Left colon (tissue), 2 donors: ENCODE measurements around the gene CRYL1. TPM values are rescaled to one million over a fixed set of nuclear protein-coding genes. Genes with fewer than 3 reads are reported as not detected.
A peak's percentile ranks its signal among the peaks of the same experiment; 100 is the strongest.

Experiments used
- ATAC-seq: fragments of 200-7000 bp; cut with Tn5 transposase; one replicate; pipeline ENCODE4 v1.9.1; 2020; ENCODE audit warnings: mild to moderate bottlenecking, moderate library complexity
- DNase-seq, 2 donors: peaks; one replicate each; pipeline ENCODE4 v3.0.0-alpha.2; 2020
- intact Hi-C, 2 donors: fragments of 100-400 bp; cut with DNase I in 1 of 2; cut with micrococcal nuclease in 1 of 2; formaldehyde crosslinking; loops; one replicate each; pipeline versions ENCODE4 v1.11.2 to v1.14.0; 2022; cut with DNase I, micrococcal nuclease
- total RNA-seq, 2 donors: library from RNA; stranded (reverse); fragmentation: NEBNext Ultra II Directional; extraction: Animal tissue kit (Norgen Biotek cat#: 25700); gene quantifications; one replicate each; pipeline ENCODE4 v1.2.1, GENCODE V29; 2021
- donor health status: DM: no; HTN: no; CAD: no.
- donor health status: DM: yes; HTN: yes; CAD: no.

CRYL1 gene
- total RNA-seq, 2 donors from 2014 or later = 115 to 128 TPM

DNA sequence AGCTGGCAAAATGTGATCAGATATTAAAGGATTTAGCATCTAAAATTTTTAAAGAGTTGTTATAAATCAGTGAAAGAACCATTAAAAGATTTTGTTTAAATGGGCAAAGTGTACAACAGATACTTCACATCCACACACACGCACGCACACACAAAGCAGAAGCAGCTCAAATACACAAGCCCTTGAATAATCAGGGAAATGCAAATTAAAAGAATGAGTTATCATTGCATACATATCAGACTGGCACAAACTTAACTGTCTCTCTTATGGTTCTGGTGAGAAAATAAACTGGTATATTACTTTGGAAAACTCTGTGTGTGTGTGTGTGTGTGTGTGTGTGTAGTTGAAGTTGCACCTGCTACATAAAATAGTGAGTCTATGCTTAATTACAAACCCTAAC, 59.3 kb downstream of the CRYL1 start:
- intact Hi-C loops = no loop called here
- DNase-seq = no peak
- no peak for ATAC-seq

DNA sequence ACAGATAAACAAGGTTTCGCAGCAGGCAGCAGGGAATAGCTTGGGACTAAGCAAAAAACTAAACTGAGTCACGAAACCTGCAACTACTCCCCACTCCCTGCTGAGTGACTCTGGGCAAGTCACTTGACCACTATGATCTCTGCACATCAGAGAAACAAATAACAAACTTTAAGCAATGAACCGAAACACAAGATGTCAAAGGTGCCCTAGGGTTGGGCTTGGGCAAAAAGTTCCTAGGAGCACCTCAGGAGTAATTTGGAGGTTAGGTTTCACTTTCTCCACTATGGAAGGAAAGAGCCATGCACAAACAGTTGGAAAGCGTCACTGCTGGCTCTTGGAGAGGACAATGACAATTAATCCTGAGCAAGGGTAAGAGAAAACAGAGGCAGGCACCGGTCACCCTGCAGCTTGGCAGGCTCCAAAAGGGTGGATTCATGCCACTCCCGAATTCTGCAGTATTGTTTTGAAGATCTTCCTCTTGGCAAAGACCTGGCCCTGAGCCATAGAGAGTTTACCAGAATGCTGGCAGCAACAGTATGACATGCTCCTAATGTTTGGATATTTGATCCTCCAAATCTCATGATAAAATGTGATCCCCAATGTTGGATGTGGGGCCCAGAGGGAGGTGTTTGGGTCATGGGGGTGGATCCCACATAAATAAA, 60.3 kb downstream of the CRYL1 start:
- peak in 1 of 2 donors; percentile 34 for DNase-seq
- ATAC-seq = peak; percentile 86
- intact Hi-C loops = no loop called here

DNA sequence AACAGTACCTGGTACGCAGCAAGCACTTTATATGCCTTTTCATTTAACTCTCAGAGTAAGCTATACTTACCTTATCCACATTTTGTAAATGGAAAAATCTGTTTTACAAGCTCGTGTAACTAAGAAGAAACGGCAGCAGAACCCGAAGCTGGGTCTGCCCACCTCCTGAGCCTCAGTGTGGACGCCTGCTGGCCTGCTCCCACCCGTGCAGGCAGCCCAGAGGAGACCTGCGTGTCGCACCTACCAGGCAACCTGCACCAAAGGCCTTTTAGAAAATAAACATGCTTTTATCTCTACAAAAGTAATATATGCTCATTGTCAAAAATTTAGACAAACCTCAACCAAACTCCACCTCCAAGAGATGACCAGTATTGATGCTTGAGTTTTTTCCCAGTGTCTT, 62.7 kb downstream of the CRYL1 start:
- ATAC-seq = no peak
- intact Hi-C loops = no loop called here

DNA sequence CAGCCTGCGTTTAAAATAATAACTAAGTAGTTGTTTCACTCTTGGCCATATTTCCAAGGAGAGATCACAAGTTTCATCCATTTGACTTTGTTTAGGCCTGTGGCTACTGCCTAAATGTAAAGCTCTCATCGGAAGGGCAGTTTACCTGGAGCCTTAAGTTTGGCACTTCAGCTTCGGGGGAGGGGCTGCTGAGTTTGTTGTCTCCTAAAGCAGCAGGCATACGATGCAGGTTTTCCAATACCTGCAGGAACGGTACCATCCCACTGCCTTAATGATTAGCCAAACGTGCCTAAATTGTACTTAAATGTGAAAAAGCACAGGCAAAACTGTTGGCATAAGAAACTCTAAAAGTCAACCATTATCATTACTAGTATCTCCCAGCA, 63.1 kb downstream of the CRYL1 start:
- DNase-seq (no peak), ATAC-seq (no peak)
- intact Hi-C loops = no loop called here

More for the DNA sequence above, 62.7 kb downstream of the CRYL1 start:
- no peak for DNase-seq

DNA sequence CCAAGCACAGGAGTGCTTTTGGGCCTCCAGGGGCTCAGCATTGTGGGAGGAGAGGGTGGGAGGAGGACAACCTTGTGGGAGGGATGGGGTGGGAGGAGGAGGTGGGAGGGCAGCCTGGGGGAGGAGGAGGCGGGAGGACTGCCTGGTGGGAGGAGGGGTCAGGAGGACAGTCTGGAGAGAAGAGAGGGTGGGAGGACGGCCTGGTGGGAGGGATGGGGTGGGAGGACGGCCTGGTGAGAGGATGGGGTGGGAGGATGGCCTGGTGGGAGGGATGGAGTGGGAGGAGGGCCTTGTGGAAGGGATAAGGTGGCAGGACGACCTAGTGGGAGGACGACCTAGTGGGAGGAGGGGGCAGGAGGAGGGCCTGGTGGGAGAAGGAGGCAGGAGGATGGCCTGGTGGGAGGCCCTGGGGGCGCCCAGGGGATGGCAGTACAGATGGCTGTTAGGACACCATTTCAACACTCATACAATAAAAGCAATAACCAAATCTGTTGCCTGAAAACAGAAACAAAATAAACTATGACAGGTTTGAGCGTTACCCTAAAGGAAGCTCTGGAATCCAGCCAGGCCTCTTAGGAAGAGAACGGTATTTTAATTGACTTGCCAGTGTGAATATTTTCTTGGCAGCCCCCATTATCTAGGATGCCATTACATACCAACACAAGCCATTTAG, 63.7 kb downstream of the CRYL1 start:
- DNase-seq (no peak), ATAC-seq (no peak)
- intact Hi-C loops = no loop called here

DNA sequence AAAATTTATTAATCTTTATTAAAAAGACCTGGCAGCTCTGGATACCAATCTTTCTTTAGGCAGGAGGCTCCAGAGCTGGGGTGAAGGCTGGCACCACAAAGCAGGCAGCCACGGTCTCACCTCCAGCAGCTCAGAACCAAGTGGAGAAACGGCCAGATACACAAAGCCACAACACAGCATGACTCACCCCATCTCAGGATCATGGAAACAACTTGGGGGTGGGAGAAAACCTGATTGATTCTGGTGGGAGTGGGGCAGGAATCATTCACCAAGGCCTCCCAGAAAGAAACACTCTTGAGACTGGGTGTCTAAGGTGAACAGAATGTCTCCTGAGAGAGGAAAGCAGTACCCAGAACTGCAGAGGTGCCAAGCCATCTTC, 64.2 kb downstream of the CRYL1 start:
- ATAC-seq (no peak), DNase-seq (no peak)
- intact Hi-C loops = no loop called here

DNA sequence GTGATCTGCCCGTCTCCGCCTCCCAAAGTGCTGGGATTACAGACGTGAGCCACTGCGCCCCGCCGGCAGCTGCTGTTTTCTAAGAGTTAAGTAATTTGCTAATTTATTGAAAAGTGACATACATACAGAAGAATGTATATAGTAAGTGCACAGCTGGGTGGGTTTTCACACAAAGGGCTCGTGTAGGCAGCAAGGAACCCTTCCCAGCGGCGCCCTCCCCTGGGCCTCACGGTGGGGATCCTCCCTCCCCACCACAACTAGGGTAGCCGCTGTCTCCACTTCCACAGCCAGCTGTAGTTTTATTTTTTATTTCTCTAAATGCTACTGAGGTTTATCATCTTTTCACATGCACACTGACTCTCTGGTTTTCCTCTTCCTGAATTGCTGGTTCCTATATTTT, 64.9 kb downstream of the CRYL1 start:
- no peak for ATAC-seq
- no peak for DNase-seq
- intact Hi-C loops = no loop called here

DNA sequence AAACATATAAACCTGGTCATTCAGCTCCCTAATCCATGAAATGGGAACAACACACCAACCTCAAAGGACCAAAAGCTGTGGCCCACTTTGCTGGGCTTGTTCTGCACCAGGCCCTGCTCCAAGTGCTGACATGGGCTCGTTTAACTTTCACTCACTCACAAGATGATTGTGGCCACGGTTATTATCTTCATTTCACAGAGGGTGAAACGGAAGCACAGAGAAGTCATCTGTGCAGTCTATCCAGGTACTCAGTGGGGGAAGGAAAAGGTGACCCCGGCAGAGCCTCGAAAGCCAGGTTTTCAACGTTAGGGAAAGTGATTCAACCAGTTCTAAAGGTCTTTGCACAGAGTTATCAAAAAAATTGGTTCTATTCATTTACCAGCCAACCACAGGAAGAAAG, 68.0 kb downstream of the CRYL1 start:
- ATAC-seq (no peak), DNase-seq (no peak)
- intact Hi-C loops = no loop called here

DNA sequence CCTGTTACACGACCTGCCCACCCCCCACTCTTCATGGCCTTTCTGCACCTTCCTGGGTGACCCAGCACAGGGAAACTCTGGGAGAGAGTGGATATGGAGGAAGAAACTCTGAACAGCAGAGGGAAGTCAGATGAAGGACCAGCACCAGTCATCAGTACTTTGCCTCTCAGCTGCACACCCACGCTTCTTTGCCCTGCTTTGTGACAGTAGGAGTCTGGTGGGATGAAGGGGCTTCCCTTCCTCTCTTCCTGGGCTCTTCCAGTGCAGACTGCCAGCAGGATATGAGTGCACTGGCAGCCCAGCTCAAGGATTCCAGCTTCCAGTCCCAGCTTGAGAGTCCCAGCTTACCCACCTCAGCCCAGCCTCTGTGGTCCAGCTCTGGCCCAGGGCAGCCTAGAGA, 68.9 kb downstream of the CRYL1 start:
- intact Hi-C loops = no loop called here
- ATAC-seq (no peak), DNase-seq (no peak)

DNA sequence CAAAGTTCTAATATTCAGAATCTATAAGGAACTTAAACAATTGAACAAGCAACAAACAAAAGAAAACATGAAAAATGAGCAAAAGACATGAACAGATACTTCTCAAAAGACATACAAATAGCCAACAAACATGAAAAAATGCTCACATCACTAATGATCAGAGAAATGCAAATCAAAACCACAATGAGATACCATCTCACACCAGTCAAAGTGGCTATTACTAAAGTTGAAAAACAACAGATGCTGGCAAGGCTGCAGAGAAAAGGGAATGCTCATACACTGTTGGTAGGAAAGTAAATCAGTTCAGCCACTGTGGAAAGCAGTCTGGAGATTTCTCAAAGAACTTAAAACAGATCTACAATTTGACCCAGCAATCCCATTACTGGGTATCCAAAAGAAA, 74.3 kb downstream of the CRYL1 start:
- intact Hi-C loops = no loop called here
- no peak for ATAC-seq
- no peak for DNase-seq

DNA sequence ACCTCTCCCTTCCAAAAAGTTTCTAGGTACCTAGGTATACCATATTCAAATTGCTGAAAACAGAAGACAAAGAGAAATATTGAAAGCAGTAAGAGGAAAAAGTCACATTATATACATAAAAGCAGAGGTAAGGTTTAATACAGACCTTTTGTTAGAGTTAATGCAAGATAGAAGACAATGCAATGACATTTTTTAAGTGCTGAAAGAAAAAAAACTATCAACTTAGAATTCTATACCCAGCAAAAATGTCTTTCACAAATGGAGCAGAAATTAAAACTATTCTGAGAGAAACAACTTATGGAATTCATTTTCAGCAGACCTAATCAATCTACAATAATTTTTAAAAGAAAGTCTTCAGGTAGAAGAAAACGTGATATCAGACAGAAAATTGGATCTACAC, 77.2 kb downstream of the CRYL1 start:
- DNase-seq = no peak
- intact Hi-C loops = no loop called here
- no peak for ATAC-seq

DNA sequence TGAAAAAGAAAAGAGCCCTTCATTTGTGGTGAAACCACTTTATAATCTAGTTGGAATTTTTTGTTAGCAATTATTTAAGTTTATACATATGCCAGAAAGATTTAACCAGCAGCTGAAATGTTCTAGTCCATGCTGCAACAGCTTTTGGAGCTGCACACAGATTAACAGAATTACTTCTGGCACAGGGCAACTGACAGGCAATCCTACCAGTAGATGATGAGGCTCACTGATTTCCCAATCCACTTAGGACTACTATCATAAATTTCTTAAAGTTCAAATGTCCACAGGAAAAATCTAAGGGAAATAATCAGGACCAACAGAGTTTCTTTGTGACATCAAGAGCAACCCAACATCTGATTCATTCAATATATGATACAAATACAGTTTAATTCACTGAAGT, 78.8 kb downstream of the CRYL1 start:
- ATAC-seq (no peak), DNase-seq (no peak)
- intact Hi-C loops = no loop called here

DNA sequence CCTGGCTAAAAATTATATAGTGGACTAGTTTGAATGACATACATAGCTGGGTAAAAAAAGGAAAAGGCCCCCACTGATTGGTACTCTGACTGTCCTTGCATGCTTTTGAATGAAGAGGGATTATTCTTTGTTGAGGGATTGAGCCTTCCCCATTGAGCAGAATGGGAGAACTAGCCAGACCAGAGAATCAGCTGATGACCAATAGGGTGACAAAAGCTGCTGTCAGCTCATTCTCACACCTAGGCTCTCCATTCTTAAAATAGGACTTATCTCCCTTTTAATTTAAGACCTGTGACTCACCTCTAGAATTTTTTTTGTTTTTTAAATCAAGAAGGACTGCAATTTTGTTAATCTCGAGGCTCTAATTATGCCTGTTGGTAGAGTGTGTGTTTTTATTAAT, 79.3 kb downstream of the CRYL1 start:
- intact Hi-C loops = no loop called here
- DNase-seq = no peak
- no peak for ATAC-seq

DNA sequence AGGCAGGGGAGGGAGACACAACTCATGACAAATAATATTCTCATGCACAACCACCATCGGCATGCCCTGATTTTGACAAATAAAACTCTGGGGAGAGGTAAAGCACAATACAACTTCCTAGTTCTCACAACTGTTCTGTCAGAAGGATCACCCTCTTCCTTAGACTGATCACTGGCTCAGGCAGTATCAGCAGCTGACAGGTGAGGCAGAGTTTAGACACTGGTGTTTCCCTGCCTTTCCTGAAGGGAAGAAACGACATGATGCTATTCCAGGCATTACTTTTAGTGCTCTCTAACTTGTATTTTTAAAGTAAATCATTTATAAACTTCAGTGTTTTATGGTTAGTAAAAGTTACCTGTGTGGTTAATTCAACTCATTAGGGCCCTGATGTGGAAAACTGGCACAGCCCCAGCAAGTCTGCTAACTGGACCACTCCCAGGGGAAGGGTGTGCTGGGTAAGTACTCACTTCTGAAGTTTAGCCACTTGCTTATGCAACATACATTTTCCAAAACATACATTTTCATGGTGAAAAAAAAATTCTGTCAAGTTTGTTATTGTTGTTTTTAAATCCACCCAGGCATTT, 82.8 kb downstream of the CRYL1 start:
- peak; percentile 90 for ATAC-seq

DNA sequence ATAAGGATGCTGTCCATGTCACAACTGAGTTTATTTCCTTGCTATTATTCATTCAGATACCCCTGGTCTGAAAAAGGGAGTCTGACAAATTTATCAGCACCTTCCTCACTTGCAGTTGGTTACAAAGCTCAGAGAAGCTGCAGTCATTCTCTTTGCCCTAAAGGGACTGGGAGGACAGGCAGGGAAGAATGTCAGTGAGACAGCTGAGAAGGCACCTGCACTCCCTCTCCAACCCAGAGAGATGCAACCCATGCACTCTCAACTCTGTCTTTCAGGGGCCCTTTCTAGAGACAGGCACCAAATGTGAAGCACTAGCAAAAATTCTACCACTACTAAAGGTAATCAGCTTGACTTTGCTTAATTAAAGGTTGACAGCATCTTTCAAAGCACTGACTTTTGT, 83.3 kb downstream of the CRYL1 start:
- peak; percentile 20 for ATAC-seq
- intact Hi-C loops = no loop called here

More for the DNA sequence above, 82.8 kb downstream of the CRYL1 start:
- intact Hi-C loops = no loop called here
- DNase-seq = peak; percentile 84 to 89

DNA sequence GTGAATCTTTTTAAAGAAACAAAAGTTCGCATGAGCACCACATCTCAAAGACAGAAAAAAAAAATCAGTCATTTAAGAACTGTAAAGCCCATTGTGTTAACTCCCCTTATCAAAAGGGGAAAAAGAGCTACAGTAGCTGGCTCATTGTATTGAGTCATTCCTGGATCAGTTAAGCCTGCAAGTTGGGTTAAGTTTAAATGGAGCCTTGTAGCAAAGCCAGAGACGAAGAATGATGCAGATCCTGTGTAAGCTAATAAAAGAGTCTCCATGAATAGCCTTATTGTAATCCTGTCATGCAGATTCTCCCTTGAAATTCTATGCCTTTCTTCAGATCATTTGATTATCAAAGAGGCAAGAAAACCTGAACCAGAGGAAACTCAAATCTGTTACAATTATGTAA, 83.8 kb downstream of the CRYL1 start:
- ATAC-seq = peak; percentile 64
- no peak for DNase-seq
- intact Hi-C loops = no loop called here

More for the DNA sequence above, 83.3 kb downstream of the CRYL1 start:
- no peak for DNase-seq

DNA sequence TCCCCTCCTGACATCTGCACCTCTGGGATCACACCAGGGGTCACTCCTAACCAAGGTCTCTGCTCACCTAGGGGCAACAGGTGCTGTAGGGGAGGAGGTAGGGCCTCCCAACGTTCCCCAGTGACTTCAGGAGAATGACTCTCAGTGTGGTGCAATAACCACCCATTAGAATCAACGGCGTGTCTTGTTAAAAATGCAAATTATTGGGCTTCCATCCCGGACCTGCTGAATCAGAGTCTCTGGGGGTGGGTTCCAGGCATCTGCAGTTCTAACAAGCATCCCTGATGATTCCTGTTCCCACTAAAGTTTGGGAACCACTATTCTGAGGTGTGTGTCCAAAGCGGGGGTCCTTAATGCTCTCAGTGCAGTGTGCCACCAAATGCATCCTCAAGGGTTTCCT, 84.6 kb downstream of the CRYL1 start:
- no peak for ATAC-seq
- no peak for DNase-seq
- intact Hi-C loops = no loop called here

DNA sequence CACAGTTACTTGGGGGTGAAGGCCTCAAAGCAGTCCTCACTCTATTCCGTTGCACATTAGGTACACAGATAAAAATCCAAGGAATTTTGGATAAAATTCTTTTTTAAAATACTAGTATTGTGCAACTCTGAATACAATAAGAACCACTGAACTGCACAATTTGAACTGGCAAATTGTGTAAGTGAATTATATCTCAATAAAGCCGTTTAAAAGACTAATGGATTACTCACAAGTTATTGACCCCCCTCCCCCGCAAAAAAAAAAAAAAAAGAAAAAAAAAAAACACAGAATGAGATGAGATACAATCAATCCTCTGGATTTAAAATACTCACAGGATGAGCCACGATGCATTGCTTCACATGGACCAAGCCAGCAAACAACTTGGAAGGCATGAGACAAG, 86.4 kb downstream of the CRYL1 start:
- ATAC-seq (no peak), DNase-seq (no peak)
- intact Hi-C loops = no loop called here

DNA sequence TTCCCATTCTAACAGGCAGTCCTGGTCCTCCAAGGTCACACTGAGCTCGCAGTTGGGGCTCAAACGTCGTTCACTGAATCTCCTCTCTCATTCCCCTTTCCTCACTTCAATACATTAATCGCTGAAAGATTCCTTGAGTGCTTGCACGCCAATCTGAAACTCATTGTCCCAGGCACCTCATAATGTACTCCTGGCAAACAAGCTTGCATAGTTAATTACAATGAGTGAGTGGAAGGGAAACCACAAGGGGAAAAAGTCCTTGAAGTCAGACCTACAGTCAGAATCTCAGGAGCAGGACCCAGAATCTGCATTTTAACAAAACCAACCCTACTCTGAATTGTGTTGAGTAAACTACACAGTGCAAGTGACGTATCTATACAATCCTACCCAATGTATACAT, 86.9 kb downstream of the CRYL1 start:
- intact Hi-C loops = no loop called here
- ATAC-seq = no peak

DNA sequence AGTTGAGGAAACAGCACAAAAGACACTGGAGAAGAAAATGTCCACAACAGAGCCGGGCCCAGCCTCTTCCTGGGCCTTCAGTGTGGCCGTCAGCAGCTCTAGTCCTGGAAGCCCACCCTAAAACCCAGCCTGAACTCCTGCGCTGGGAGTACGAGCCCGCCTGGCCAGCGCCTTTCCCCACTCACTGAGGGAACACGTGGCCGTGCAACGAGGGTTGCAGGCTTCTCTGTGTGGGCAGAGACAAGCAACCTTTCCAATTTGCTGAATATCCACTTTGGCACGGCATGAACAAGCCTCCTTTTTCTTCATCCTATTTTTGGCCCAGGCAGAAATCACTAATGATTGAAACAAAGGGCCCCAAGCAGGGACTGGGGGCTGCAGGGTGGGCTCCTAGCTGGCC, 89.2 kb downstream of the CRYL1 start:
- DNase-seq = no peak
- no peak for ATAC-seq
- intact Hi-C loops = no loop called here

More for the DNA sequence above, 86.9 kb downstream of the CRYL1 start:
- no peak for DNase-seq
